ENCODE measurements around the gene AKR1C8.
"Not testable (repeated sequence)": the region's sequence is repeated elsewhere in the genome, so short reads cannot be mapped to it uniquely, and the experiment has no call there.

- not testable (repeated sequence) for TF ChIP-seq CTCF, POLR2A (IDR thresholded peaks at IDR 0.05)
These were observed 38.0 kb upstream of the AKR1C8 start for GRCh38 chr10:5222942-5223341.
